Measurements from ENCODE around the gene PI4KA.

Gene PI4KA

DNA sequence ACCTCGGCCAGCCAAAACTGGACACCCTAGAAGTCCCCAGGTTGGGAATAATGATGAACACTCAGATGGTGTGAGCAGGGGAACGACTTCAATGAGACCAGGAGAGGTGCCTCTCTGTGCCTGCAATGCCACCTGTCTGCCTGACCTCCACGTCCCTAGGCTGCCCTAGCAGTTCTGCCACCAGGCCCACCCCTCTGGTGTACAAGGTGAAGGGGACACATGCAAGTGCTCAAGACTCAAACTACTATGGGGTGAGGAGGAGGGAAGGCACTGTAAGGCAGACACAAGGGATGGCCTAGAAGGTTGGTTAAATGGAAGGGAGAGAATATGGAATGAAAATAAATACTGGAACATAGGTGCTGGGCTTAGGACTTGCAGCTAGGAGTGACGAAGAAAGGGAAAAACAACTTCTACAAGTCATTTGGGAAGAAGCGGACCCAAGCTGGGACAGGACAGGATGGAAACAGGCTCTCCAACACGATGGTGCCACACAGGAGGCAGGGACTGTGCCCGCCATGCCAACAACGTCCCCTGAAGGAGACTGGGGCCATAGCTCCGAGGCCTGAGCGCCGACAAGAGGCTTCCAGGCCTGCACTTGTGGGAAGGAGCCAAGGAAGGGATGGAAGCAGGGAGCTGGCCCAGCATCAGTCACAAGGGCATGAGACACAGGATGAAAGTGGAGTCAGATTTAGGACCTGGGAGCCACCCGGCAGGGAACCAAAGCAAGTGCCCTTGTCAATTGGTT is 66.2 kb downstream of the PI4KA start:
- DNase-seq, result no peak

DNA sequence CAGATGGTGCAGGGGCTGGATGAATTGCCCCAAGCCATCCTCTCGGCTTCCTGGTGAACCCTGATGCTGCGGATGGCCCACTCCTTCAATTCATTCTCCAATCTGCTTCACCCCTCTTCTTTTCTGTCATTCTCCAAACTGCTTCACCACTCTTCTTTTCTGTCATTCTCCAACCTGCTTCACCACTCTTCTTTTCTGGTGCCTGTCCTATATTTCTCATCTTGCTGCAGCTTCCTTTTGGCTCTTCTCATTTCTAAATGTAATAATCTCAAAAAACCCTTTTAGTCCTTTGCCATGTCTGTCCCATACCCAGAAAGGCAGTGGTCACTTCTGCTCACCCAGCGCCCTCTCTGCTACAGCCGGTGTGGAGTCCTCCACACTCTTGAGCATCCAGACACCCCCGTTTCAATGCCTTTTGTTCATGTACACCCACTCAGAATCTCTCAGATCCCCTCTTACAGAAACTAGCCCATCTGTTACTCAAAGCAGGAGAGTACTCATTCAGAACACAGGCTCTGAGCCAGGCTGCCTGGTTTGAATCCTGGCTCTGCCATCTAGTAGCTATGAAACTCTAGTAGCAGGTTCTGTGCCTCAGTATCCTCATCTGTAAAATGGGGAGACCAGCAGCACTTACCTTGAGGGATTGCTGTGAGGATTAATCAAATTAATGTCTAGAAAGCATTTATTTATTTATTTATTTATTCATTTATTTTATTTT is 69.8 kb downstream of the PI4KA start:
- DNase-seq, result no peak

DNA sequence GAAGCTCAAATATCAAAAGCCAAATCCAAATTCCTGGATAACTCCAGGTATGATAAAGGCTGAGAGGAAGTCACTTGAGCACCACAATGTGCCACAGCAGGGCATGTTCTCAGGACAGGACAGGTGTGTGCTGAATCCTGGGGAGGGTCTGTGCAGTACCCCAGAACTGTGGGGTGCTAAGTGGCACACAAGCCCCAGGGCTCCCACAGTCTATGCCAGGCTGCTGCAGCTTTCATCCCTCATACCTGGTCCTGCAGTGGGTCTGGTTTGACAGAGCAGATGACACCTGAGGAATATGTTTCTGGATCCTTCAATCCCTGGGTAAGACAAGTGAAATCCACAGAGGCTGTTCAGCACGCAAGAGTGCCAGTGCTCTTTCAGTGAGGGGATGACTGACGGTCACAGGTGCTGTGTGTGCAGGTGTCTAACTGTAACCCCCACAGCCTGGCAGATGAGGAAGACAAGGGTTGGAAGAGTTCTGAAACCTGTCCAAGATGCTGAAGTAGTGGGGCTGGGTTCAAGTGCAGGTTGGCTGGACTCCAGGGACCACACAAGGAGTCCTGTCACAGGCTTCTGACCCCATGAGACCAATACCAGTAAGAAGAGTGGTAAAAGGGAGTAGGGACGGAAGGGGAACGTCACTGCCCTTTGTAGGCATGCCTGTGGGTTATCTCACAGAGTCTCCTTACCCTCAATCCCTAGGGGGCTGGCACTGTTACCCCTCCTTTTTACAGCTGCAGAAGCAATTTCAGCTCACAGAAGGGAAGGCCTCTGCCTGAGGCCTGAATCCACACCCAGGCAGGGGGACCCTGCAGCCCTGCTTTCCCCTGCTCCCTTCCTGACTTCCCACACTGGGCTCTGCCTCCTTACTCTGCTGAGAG is 70.6 kb downstream of the PI4KA start:
- DNase-seq, result no peak

GRCh38 chr22:20787223-20787622 is 71.4 kb downstream of the PI4KA start:
- DNase-seq, result no peak

GRCh38 chr22:20786536-20786979 is 72.1 kb downstream of the PI4KA start:
- DNase-seq, result no peak

DNA sequence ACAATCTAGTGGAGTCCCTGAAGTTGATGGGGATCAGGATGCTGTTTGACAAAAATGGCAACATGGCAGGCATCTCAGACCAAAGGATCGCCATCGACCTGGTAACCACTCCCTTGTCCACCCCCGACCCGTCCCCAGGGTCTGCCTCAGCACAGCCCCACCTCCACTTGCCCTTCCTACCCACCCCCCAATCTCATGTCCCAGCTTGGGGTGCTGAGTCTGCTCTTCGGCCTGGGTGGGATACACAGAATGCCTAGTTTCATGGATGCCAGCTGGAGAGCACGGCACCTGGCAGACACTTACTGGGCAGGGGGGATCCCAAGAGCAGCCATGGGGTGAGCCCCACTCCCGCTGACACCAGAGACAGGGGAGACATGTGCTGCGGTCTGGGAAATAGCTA is 72.6 kb downstream of the PI4KA start:
- no peak for DNase-seq

DNA sequence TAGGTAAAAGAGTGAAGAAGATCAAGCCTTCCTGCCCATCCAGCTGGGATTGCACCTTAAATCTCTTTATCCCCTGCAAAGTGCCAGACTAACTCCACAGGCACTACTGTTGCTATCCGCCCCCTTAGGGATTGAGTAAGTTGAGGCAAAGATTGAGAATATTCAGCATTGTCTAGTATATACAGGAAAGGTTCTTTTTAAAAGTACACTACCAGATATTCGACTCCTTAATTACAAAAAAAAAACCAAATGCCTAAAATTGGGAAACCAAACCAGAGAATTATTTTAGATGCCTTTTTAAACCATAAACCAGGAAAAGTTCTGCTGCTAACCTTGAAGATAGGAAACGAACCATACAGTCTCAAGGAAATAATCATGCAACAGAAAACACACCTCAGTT is 73.2 kb downstream of the PI4KA start:
- DNase-seq, result no peak

DNA sequence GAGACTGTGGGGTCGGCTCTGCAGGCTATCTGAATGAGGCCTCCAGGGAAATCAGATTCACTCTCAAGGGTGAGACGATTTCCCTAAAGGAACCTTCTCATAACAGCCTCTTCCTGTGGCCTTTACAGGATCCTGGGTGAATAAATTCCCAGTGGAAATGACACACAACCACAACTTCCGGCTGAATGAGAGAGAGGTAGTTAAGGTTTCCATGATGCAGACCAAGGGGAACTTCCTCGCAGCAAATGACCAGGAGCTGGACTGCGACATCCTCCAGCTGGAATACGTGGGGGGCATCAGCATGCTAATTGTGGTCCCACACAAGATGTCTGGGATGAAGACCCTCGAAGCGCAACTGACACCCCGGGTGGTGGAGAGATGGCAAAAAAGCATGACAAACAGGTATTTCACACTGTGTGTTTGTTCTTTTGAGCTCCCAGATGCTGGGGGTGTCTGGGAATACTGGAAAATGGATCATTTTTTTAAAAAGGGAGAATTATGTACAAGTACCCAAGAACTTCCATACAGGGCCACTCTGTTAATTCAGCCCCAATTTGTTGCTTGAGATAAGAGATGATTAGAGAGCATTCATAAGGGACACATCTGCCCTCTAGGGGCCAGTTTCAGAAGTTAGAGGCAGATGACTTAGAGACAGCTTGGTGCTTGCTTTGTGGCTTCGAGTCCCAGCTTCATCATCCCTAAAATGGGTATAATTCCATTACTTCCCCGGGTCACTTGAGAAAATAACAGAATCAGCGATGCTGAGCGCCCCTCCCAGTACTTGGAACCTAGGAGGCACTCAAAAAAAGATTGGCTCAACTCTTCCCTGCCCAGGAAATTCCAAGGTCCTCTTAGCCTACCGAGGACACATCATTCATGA is 74.5 kb downstream of the PI4KA start:
- peak; percentile 25 for DNase-seq

- no peak for DNase-seq
Measured at GRCh38 chr22:20783300-20783673, 75.3 kb downstream of the PI4KA start.

GRCh38 chr22:20782596-20783299 is 75.9 kb downstream of the PI4KA start:
- DNase-seq, result no peak

- no peak for DNase-seq
Measured at GRCh38 chr22:20782083-20782482, 76.5 kb downstream of the PI4KA start.

GRCh38 chr22:20781272-20781990 is 77.2 kb downstream of the PI4KA start:
- no peak for DNase-seq

DNA sequence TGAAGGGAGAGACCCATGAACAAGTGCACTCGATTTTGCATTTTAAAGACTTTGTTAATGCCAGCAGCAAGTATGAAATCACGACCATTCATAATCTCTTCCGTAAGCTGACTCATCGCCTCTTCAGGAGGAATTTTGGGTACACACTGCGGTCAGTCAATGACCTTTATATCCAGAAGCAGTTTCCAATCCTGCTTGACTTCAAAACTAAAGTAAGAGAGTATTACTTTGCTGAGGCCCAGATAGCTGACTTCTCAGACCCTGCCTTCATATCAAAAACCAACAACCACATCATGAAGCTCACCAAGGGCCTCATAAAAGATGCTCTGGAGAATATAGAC is 78.8 kb downstream of the PI4KA start:
- DNase-seq, result no peak

DNA sequence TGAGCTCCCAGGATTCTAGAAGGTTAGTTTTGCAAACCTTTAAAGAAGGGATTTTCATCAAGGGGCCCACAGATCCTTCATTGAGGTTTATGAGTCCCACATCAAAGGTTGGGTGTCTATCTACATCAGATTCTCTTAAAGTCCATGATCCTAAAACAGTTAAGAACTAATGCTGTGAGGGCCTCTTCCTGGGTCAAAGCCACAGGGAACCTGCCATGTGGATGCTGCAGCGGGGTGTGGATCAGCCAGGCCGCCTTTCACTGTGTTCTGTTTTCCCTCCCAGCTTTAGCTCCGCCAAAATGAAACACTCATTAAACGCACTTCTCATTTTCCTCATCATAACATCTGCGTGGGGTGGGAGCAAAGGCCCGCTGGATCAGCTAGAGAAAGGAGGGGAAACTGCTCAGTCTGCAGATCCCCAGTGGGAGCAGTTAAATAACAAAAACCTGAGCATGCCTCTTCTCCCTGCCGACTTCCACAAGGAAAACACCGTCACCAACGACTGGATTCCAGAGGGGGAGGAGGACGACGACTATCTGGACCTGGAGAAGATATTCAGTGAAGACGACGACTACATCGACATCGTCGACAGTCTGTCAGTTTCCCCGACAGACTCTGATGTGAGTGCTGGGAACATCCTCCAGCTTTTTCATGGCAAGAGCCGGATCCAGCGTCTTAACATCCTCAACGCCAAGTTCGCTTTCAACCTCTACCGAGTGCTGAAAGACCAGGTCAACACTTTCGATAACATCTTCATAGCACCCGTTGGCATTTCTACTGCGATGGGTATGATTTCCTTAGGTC is 79.4 kb downstream of the PI4KA start:
- DNase-seq, result no peak

DNA sequence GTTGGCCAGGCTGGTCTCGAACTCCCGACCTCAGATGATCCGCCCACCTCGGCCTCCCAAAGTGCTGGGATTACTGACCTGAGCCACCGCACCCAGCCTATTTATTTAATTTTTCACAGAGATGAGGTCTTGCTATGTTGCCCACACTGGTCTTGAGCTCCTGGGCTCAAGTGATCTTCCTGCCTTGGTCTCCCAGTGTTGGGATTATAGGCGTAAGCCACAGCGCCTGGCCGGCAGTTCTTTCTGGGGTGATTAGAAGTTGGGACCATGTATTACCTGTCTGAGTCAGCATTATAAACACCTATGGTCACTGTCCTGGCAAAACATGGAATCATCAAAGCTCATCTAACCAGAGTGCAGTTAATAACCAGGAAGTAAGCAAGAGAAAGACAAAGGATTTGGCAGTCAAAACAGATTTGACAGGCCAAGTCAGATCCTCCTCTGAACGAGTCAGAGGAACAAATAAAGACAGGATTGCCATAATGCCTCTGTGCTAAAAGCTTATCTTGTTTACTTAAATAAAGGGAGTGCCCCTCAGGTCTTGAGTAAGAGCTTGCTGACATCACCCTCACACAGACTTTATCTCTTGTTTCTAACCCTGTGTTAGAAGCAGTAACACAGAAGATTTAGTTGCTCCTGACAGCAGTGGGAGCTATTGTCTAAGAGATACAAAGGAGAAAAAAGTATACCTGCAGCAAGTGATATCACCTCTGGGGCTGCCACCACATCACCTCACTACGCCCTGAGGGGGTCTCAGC is 81.0 kb downstream of the PI4KA start:
- peak; percentile 78 for DNase-seq

DNA sequence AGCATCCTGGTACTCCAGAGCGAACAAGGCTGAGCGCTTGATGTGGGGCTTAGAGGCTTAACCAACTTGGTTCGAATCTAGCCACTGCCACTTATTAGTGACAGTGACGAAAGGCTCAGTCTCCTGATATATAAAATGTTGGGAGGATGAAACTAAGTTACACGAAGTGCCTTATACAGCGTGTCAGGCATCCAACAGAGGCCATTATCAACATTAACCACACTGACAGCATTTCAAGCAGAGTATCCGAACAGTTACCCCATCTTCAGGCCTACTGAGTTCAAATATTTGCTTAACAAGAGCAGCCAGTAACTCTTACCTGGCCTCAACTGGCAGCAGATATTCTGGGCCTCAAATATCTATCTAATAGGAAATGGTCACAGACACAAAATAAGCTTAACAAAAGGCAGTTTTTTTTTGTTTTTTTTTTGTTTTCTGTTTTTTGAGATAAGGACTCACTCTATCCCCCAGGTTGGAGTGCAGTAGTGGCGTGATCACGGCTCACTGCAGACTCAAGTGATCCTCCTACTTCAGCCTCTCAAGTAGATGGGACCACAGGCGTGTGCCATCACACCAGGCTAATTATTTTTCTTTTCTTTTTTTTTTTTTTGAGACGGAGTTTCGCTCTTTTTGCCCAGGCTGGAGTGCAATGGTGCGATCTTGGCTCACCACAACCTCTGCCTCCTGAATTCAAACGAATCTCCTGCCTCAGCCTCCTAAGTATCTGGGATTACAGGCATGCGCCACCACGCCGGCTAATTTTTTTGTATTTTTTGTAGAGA is 81.8 kb downstream of the PI4KA start:
- DNase-seq, result peak; percentile 13

GRCh38 chr22:20775342-20775895 is 83.2 kb downstream of the PI4KA start:
- no peak for DNase-seq

DNA sequence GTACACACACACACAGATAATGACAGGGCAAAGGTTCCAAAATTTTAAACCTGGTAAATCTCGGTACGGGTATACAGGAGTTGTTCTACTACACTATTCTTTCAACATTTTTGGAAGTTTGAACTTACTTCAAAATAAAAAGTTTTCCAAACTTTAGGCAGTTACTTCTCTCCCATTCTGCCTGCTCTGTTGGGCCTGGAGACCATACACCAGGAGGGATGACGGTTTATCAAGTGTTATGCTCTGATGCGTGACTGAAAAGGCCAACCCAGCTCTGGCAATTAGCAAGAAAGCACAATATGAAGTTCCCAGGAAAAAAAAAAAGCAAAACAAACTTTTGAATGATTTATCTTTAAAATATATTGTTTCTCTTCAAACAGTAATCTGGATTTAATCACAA is 83.7 kb downstream of the PI4KA start:
- DNase-seq, result no peak

Measured in NCI-H146 (cell line).